MM.1S (cell line): ENCODE measurements around the gene BCL3.

ENCODE experiments used
- DNase-seq: peaks from one replicate; pipeline ENCODE4 v3.0.0-alpha.2; 2015
- H2AFZ ChIP-seq: fragments of 300-600 bp; sonication (generic); 2 replicates; pipeline ENCODE4 v1.6.0; 2016; ENCODE audit warnings: antibody characterized with exemption, low read length
- H3F3A ChIP-seq: fragments of 300-600 bp; sonication (generic); 2 replicates; pipeline ENCODE4 v1.6.1; 2016; ENCODE audit warnings: mild to moderate bottlenecking, antibody characterized with exemption, low read length, moderate library complexity, mixed read lengths; ENCODE audit not compliant: insufficient read depth
- H3K27ac ChIP-seq: fragments of 300-600 bp; sonication (generic); 2 replicates; pipeline ENCODE4 v1.5.1; 2016; ENCODE audit warnings: mild to moderate bottlenecking, low read length
- H3K27me3 ChIP-seq: fragments of 300-600 bp; sonication (generic); replicated peaks from 2 replicates; pipeline ENCODE4 v1.6.0; 2016; ENCODE audit warnings: low read length; ENCODE audit not compliant: insufficient read depth
- H3K36me3 ChIP-seq: fragments of 300-600 bp; sonication (generic); replicated peaks from 2 replicates; pipeline ENCODE4 v1.6.1; 2016; ENCODE audit warnings: mild to moderate bottlenecking, low read length, mixed read lengths; ENCODE audit not compliant: insufficient read depth
- H3K4me1 ChIP-seq: fragments of 300-600 bp; sonication (generic); 2 replicates; pipeline ENCODE4 v1.6.1; 2016; ENCODE audit warnings: low read length, mixed read lengths
- H3K4me2 ChIP-seq: fragments of 300-600 bp; sonication (generic); 2 replicates; pipeline ENCODE4 v1.6.0; 2016; ENCODE audit warnings: low read depth, low read length
- H3K4me3 ChIP-seq: fragments of 300-600 bp; sonication (generic); 2 replicates; pipeline ENCODE4 v1.5.1; 2016; ENCODE audit warnings: low read length, mixed read lengths
- H3K79me2 ChIP-seq: fragments of 300-600 bp; sonication (generic); 2 replicates; pipeline ENCODE4 v1.6.1; 2016; ENCODE audit warnings: mixed run types, low read length, mixed read lengths
- H3K9ac ChIP-seq: fragments of 300-600 bp; sonication (generic); 2 replicates; pipeline ENCODE4 v1.6.1; 2016; ENCODE audit warnings: low read length, mixed read lengths
- H3K9me2 ChIP-seq: fragments of 300-600 bp; sonication (generic); replicated peaks from 2 replicates; pipeline ENCODE4 v1.6.1; 2016; ENCODE audit warnings: mild to moderate bottlenecking, low read length, mixed read lengths; ENCODE audit not compliant: insufficient read depth
- H3K9me3 ChIP-seq: fragments of 300-600 bp; sonication (generic); replicated peaks from 2 replicates; pipeline ENCODE4 v1.6.1; 2016; ENCODE audit warnings: mild to moderate bottlenecking, low read length, mixed read lengths; ENCODE audit not compliant: insufficient read depth
- H4K20me1 ChIP-seq: fragments of 300-600 bp; sonication (generic); 2 replicates; pipeline ENCODE4 v1.6.1; 2016; ENCODE audit warnings: mild to moderate bottlenecking, low read length, moderate library complexity, mixed read lengths; ENCODE audit not compliant: insufficient read depth
- EZH2 ChIP-seq: fragments of 300-600 bp; sonication (generic); optimal IDR thresholded peaks from 2 replicates; pipeline ENCODE3; 2017; ENCODE audit warnings: low read depth, mild to moderate bottlenecking, antibody characterized with exemption, low read length, mixed read lengths
- EZH2phosphoT487 ChIP-seq: fragments of 300-600 bp; sonication (generic); IDR thresholded peaks from 2 replicates; pipeline ENCODE4 v1.6.1; 2018; ENCODE audit warnings: antibody characterized with exemption, low read length
- TF ChIP-seq, protein P1 (sequence below): fragments of 300-600 bp; sonication (generic); IDR thresholded peaks from 2 replicates; pipeline ENCODE4 v1.5.1; 2016; ENCODE audit warnings: antibody characterized with exemption, low read length, mixed read lengths

Gene BCL3

DNA sequence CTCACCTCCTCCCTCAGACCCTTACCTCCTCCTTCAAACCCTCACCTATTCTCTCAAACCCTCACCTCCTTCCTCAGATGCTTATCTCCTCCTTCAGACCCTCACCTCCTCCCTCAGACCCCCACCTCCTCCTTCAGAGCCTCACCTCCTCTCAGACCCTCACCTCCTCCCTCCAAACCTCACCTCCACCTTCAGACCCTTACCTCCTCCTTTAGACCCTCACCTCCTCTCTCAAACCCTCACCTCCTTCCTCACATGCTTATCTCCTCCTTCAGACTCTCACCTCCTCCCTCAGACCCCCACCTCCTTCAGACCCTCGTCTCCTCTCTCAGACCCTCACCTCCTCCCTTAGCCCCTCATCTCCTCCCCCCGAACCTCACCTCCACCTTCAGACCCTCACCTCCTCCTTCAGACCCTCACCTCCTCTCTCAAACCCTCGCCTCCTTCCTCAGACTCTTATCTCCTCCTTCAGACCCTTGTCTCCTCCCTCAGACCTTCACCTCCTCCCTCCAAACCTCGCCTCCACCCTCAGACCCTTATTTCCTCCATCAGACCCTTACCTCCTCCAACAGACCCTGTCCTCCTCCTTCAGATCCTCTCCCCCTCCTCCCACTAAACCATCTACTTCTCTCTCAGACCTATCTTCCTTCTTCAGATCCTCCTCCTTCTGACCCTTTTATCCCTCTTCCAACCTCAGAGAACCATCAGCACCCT, 2.5 kb upstream of the BCL3 start:
- TF ChIP-seq, protein P1, sequence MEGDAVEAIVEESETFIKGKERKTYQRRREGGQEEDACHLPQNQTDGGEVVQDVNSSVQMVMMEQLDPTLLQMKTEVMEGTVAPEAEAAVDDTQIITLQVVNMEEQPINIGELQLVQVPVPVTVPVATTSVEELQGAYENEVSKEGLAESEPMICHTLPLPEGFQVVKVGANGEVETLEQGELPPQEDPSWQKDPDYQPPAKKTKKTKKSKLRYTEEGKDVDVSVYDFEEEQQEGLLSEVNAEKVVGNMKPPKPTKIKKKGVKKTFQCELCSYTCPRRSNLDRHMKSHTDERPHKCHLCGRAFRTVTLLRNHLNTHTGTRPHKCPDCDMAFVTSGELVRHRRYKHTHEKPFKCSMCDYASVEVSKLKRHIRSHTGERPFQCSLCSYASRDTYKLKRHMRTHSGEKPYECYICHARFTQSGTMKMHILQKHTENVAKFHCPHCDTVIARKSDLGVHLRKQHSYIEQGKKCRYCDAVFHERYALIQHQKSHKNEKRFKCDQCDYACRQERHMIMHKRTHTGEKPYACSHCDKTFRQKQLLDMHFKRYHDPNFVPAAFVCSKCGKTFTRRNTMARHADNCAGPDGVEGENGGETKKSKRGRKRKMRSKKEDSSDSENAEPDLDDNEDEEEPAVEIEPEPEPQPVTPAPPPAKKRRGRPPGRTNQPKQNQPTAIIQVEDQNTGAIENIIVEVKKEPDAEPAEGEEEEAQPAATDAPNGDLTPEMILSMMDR, result no peak
- TF ChIP-seq EZH2 (no peak), EZH2phosphoT487 (no peak)
- no peaks in the 10 kb centered on the region for H3K36me3 ChIP-seq
- no peak overlapping the region for H3K9ac ChIP-seq
- DNase-seq, result no peak
- no peaks in the 10 kb centered on the region for H3K9me2 ChIP-seq
- H3K27me3 ChIP-seq, result 0 out of 2 replicates have a peak, but pooled peaks cover 11% of the 10 kb centered on the region
- peaks cover 10% of the 10 kb centered on the region for H3F3A ChIP-seq
- H3K4me1 ChIP-seq, result peaks cover 20% of the 10 kb centered on the region
- no peaks in the 10 kb centered on the region for H4K20me1 ChIP-seq
- no peak overlapping the region for H2AFZ ChIP-seq
- peaks cover 23% of the 10 kb centered on the region for H3K79me2 ChIP-seq
- H3K4me3 ChIP-seq, result no peak overlapping the region
- no peak overlapping the region for H3K27ac ChIP-seq
- H3K9me3 ChIP-seq, result no peaks in the 10 kb centered on the region
- H3K4me2 ChIP-seq, result no peak overlapping the region

DNA sequence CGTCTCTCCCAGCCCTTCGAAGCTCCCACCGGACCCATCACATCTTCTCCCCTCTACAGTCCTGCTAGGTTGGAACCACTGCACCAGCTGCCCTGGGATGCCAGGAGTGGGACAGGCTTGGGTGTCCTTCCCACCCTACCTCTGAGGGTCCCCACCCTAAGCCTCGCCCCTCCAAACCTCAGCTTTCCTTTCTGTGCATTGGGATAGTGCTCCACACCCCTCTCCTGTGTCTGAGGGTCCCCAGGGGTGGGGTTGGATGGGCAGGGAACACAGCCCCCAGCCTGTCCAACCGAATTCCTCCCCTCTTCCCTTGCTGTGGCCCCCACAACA, 1.9 kb upstream of the BCL3 start:
- DNase-seq, result no peak
- no peaks in the 10 kb centered on the region for H4K20me1 ChIP-seq
- no peak overlapping the region for H3K27ac ChIP-seq
- H3K79me2 ChIP-seq, result peaks cover 28% of the 10 kb centered on the region
- H3K9me2 ChIP-seq, result no peaks in the 10 kb centered on the region
- H3K9ac ChIP-seq, result no peak overlapping the region
- 0 out of 2 replicates have a peak, but pooled peaks cover 11% of the 10 kb centered on the region for H3K27me3 ChIP-seq
- H3K9me3 ChIP-seq, result no peaks in the 10 kb centered on the region
- H2AFZ ChIP-seq, result 0 out of 2 replicates have a peak overlapping the region, but pooled peaks have one; percentile 93
- no peak overlapping the region for H3K4me3 ChIP-seq
- peaks cover 25% of the 10 kb centered on the region for H3K4me1 ChIP-seq
- H3K4me2 ChIP-seq, result no peak overlapping the region
- no peaks in the 10 kb centered on the region for H3K36me3 ChIP-seq
- TF ChIP-seq EZH2 (no peak), EZH2phosphoT487 (no peak)
- H3F3A ChIP-seq, result peaks cover 10% of the 10 kb centered on the region

GRCh38 chr19:44746946-44747738, 1.4 kb upstream of the BCL3 start:
- Histone ChIP-seq H3K9me2 (no peaks in the 10 kb centered on the region), H3K79me2 (peaks cover 28% of the 10 kb centered on the region), H3K9me3 (no peaks in the 10 kb centered on the region), H3K9ac (peak overlapping the region; percentile 86), H4K20me1 (no peaks in the 10 kb centered on the region), H3K27me3 (0 out of 2 replicates have a peak, but pooled peaks cover 11% of the 10 kb centered on the region), H3K36me3 (no peaks in the 10 kb centered on the region), H3K4me2 (peak overlapping the region; percentile 100), H2AFZ (peak overlapping the region; percentile 93), H3K4me3 (peak overlapping the region; percentile 80), H3K4me1 (peaks cover 31% of the 10 kb centered on the region), H3F3A (peaks cover 10% of the 10 kb centered on the region), H3K27ac (peak overlapping the region; percentile 97; the same call in 1 of the 2 replicates)
- TF ChIP-seq, protein P1, result no peak
- no peak for TF ChIP-seq EZH2phosphoT487
- no peak for TF ChIP-seq EZH2
- peak; percentile 79 for DNase-seq
